ENCODE results near the gene EXT2. TPM values are rescaled to one million over a fixed set of nuclear protein-coding genes. Genes with fewer than 3 reads are reported as not detected.

The EXT2 gene
- total and polyA plus RNA-seq, 2 of the 13 experiments (the other 11 are each of a cell fraction or from before 2014, with no cell fraction given): 61.5 to 68.7 TPM

DNA sequence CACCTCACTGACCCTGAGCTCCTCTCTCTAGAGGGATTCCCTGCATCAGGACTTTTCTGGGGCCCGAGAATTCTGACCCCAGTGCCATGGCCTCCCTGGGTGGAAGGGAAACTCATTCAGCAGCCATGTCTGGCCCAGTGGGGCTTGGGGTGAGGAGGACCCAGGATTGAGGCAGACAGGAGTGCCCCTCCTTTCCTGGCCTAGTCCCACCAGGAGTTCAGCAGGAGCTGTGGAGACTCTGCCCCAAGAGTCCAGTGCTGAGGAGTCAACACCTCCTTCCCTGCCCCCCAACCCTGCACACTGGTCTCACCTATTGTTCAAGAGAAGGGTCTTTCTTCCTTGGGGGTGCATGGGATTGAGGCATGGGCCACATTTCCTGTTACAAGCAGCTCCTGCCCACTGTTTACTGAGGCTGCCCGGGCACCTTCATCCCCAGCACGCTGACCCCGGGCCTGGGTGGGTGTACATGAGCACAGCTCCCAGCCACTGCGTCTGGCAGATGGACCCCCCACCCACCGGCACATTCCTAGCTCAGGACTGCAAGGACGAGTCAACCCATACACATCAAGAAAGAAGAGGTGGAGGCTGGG, 180.6 kb downstream of the EXT2 start (continued):
- TF ChIP-seq, protein P1, sequence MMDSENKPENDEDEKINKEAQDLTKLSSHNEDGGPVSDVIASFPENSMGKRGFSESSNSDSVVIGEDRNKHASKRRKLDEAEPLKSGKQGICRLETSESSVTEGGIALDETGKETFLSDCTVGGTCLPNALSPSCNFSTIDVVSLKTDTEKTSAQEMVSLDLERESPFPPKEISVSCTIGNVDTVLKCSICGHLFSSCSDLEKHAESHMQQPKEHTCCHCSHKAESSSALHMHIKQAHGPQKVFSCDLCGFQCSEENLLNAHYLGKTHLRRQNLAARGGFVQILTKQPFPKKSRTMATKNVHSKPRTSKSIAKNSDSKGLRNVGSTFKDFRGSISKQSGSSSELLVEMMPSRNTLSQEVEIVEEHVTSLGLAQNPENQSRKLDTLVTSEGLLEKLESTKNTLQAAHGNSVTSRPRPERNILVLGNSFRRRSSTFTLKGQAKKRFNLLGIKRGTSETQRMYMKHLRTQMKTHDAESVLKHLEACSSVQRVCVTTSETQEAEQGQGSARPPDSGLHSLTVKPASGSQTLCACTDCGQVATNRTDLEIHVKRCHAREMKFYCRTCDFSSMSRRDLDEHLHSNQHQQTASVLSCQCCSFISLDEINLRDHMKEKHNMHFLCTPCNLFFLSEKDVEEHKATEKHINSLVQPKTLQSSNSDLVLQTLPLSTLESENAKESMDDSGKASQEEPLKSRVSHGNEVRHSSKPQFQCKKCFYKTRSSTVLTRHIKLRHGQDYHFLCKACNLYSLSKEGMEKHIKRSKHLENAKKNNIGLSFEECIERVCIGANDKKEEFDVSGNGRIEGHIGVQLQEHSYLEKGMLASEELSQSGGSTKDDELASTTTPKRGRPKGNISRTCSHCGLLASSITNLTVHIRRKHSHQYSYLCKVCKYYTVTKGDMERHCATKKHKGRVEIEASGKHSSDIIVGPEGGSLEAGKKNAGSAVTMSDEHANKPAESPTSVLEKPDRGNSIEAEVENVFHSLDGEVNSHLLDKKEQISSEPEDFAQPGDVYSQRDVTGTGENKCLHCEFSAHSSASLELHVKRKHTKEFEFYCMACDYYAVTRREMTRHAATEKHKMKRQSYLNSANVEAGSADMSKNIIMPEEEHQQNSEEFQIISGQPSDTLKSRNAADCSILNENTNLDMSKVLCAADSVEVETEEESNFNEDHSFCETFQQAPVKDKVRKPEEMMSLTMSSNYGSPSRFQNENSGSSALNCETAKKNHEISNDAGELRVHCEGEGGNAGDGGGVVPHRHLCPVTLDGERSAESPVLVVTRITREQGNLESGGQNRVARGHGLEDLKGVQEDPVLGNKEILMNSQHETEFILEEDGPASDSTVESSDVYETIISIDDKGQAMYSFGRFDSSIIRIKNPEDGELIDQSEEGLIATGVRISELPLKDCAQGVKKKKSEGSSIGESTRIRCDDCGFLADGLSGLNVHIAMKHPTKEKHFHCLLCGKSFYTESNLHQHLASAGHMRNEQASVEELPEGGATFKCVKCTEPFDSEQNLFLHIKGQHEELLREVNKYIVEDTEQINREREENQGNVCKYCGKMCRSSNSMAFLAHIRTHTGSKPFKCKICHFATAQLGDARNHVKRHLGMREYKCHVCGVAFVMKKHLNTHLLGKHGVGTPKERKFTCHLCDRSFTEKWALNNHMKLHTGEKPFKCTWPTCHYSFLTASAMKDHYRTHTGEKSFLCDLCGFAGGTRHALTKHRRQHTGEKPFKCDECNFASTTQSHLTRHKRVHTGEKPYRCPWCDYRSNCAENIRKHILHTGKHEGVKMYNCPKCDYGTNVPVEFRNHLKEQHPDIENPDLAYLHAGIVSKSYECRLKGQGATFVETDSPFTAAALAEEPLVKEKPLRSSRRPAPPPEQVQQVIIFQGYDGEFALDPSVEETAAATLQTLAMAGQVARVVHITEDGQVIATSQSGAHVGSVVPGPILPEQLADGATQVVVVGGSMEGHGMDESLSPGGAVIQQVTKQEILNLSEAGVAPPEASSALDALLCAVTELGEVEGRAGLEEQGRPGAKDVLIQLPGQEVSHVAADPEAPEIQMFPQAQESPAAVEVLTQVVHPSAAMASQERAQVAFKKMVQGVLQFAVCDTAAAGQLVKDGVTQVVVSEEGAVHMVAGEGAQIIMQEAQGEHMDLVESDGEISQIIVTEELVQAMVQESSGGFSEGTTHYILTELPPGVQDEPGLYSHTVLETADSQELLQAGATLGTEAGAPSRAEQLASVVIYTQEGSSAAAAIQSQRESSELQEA (CRISPR knock-in tag; IDR thresholded peaks at IDR 0.05; ENCODE audit: not compliant biosample characterization): no peak
- TF ChIP-seq IRX3 (CRISPR knock-in tag; IDR thresholded peaks at IDR 0.05; ENCODE audit: borderline replicate concordance, low read depth) (no peak), KMT2B (CRISPR knock-in tag; IDR thresholded peaks at IDR 0.05) (no peak), ZIK1 (CRISPR knock-in tag; IDR thresholded peaks at IDR 0.05; ENCODE audit: borderline replicate concordance, low read depth) (no peak), HDAC6 (IDR thresholded peaks at IDR 0.05; ENCODE audit: low read depth, low read length) (no peak), ZMAT3 (CRISPR knock-in tag; conservative IDR thresholded peaks at IDR 0.05) (no peak), NFATC3 (CRISPR knock-in tag; IDR thresholded peaks at IDR 0.05) (no peak), ZNF660 (CRISPR knock-in tag; IDR thresholded peaks at IDR 0.05; ENCODE audit: borderline replicate concordance, low read depth) (no peak), MBNL3 (CRISPR knock-in tag; conservative IDR thresholded peaks at IDR 0.05) (no peak), SRSF4 (IDR thresholded peaks at IDR 0.05; ENCODE audit: low read depth, low read length, poor library complexity, severe bottlenecking) (no peak)
- TF ChIP-seq, protein P2, sequence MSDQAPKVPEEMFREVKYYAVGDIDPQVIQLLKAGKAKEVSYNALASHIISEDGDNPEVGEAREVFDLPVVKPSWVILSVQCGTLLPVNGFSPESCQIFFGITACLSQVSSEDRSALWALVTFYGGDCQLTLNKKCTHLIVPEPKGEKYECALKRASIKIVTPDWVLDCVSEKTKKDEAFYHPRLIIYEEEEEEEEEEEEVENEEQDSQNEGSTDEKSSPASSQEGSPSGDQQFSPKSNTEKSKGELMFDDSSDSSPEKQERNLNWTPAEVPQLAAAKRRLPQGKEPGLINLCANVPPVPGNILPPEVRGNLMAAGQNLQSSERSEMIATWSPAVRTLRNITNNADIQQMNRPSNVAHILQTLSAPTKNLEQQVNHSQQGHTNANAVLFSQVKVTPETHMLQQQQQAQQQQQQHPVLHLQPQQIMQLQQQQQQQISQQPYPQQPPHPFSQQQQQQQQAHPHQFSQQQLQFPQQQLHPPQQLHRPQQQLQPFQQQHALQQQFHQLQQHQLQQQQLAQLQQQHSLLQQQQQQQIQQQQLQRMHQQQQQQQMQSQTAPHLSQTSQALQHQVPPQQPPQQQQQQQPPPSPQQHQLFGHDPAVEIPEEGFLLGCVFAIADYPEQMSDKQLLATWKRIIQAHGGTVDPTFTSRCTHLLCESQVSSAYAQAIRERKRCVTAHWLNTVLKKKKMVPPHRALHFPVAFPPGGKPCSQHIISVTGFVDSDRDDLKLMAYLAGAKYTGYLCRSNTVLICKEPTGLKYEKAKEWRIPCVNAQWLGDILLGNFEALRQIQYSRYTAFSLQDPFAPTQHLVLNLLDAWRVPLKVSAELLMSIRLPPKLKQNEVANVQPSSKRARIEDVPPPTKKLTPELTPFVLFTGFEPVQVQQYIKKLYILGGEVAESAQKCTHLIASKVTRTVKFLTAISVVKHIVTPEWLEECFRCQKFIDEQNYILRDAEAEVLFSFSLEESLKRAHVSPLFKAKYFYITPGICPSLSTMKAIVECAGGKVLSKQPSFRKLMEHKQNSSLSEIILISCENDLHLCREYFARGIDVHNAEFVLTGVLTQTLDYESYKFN (CRISPR knock-in tag; conservative IDR thresholded peaks at IDR 0.05): no peak
